ENCODE measurements around the gene MPV17L2. TPM values are rescaled to one million over a fixed set of nuclear protein-coding genes. Genes with fewer than 3 reads are reported as not detected.

MPV17L2 gene
- total and polyA plus RNA-seq, 2 experiments from 2014 or later: 38.7 to 81.3 TPM

- TF ChIP-seq REST (IDR thresholded peaks at IDR 0.05; ENCODE audit: unreplicated experiment): no peak
- no peak for TF ChIP-seq EZH2 (IDR thresholded peaks at IDR 0.05; ENCODE audit: low read depth, unreplicated experiment)
- TF ChIP-seq CTCF (conservative IDR thresholded peaks at IDR 0.05; ENCODE audit: low read depth in 2 of 2): no peak
- no peak for TF ChIP-seq STAT1 (IDR thresholded peaks at IDR 0.05; ENCODE audit: unreplicated experiment)
- no peak for TF ChIP-seq CREB1 (CRISPR knock-in tag; IDR thresholded peaks at IDR 0.05; ENCODE audit: low read depth)
- no peak for TF ChIP-seq POLR2AphosphoS5 (IDR thresholded peaks at IDR 0.05; ENCODE audit: low read depth)
- no peak for TF ChIP-seq ZNF331 (CRISPR knock-in tag; IDR thresholded peaks at IDR 0.05; ENCODE audit: low read depth)
These were observed 7.5 kb upstream of the MPV17L2 start (continued) for GRCh38 chr19:18185538-18185937.

- peaks cover 6% of the 10 kb centered on the region for H3K79me2 ChIP-seq (replicated peaks; ENCODE audit: insufficient read depth)
- Mint-ChIP-seq H3K27ac (no peak overlapping the region), H3K36me3 (ENCODE audit: low read depth) (peaks cover 4% of the 10 kb centered on the region; the same call in 2 of the 3 replicates), H3K27me3 (ENCODE audit: insufficient read depth, low read depth, poor library complexity) (peaks cover 18% of the 10 kb centered on the region), H3K4me1 (peaks cover 21% of the 10 kb centered on the region; the same call in 2 of the 3 replicates), H3K4me3 (no peak overlapping the region), H3K9me3 (peaks cover 4% of the 10 kb centered on the region; the same call in 1 of the 3 replicates)
- H3K9me2 ChIP-seq (ENCODE audit: insufficient read depth): no peaks in the 10 kb centered on the region
- H3K27ac ChIP-seq (ENCODE audit: low read depth): no peak overlapping the region
- peak overlapping the region; percentile 69; the same call in 1 of the 2 replicates for H2AFZ ChIP-seq
- H3K4me3 ChIP-seq: no peak overlapping the region
- H3K4me2 ChIP-seq: no peak overlapping the region
- DNase-seq (ENCODE audit: low spot score) (no peak), ATAC-seq (no peak)
- no peaks in the 10 kb centered on the region for H3K36me3 ChIP-seq (ENCODE audit: insufficient read depth)
- H4K20me1 ChIP-seq (replicated peaks; ENCODE audit: insufficient read depth): peaks cover 14% of the 10 kb centered on the region
- peaks cover 11% of the 10 kb centered on the region; the same call in 1 of the 2 replicates for H3K4me1 ChIP-seq (ENCODE audit: insufficient read depth)
- H3K27me3 ChIP-seq (ENCODE audit: insufficient read depth): no peaks in the 10 kb centered on the region
- H3F3A ChIP-seq (replicated peaks; ENCODE audit: low read depth): peaks cover 26% of the 10 kb centered on the region; the same call in 1 of the 2 replicates
- TF ChIP-seq EZH2phosphoT487 (IDR thresholded peaks at IDR 0.05; ENCODE audit: unreplicated experiment) (no peak), EZH2 (IDR thresholded peaks at IDR 0.05; ENCODE audit: low read depth, unreplicated experiment) (no peak), ZNF331 (CRISPR knock-in tag; IDR thresholded peaks at IDR 0.05; ENCODE audit: low read depth) (no peak), CREB1 (CRISPR knock-in tag; IDR thresholded peaks at IDR 0.05; ENCODE audit: low read depth) (no peak), ZNF114 (CRISPR knock-in tag; IDR thresholded peaks at IDR 0.05) (no peak), STAT1 (IDR thresholded peaks at IDR 0.05; ENCODE audit: unreplicated experiment) (no peak), JUNB (IDR thresholded peaks at IDR 0.05; ENCODE audit: unreplicated experiment) (no peak), POLR2AphosphoS5 (IDR thresholded peaks at IDR 0.05; ENCODE audit: low read depth) (no peak), REST (IDR thresholded peaks at IDR 0.05; ENCODE audit: unreplicated experiment) (no peak), NANOG (IDR thresholded peaks at IDR 0.05; ENCODE audit: borderline replicate concordance) (no peak)
These were observed 2.7 kb upstream of the MPV17L2 start for GRCh38 chr19:18190278-18190677.

Data from GM23338 (cell line).